HG02840 (cell line): ENCODE results near the gene KLRD1.
"Not testable (repeated sequence)": the region's sequence is repeated elsewhere in the genome, so short reads cannot be mapped to it uniquely, and the experiment has no call there.

ENCODE experiments used
- ATAC-seq: cut with Tn5 transposase; IDR thresholded peaks from one replicate; pipeline ENCODE4 v1.9.1; 2021; ENCODE audit warnings: mild to moderate bottlenecking, moderate library complexity, moderate number of reproducible peaks; ENCODE audit not compliant: unreplicated experiment, low FRiP score

Gene KLRD1

DNA sequence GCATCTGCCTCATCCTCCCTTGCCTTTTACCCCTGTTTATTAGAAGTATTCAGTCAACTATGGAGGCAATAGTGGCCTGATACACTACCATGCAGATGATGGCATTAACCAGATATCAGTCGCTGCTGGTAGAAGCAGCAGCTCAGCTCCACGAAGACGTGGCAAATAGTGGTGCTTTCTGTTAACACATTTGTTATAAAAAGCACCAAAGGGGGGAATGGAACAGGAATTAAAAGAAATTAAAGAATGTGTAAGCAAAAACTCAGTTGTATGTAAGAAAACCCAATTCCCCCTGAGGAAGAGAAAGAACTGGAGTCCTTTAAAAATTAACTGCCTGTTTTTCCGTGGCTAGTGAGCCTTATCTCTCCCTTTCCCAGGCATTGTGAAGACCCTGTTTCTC lies 60.0 kb downstream of the KLRD1 start:
- ATAC-seq, result not testable (repeated sequence)

DNA sequence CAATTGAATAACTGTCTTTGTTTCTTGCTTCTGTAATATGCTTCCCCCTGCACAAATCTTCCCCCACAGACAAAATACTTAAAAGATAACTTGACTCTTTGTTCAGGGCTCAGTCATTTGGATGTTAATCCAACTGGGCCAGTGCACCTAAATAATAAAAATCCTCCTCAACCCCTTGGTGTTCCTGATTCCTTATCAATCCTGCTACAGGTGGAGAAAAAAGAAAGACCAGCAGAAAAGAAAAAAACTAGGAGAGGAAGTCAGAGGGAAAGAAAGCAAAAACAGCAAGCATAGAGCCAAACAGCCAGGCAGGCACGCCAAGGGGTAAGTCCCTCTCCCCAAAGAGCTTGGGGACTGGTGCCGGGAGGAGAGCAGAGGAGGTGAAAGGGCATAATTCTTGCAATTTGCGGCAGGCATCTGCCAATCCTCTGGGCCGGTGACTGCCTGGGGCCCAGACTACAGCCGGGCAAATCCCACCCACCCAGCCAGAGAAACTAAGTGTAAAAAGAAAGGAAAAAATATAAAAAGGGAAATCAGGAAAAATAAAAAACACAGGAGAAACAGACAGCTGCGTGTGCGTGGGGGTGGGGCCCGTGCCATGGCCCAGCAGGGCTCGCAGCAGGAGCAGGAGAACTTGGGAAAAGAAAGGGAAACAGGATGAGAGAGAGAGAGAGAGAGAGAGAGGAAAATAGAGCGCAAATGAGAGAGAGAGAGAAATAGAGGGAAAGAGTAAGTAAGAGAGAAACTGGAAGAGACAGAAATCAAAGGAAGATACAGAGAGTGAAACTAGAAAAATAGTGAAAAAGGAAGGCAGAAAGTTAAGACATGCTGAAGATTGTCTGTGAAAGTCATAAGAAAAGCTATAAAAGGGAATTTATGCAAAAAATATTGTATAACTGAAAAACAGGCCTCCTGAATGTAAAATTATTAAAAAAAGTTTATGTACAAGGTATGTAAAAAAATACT lies 60.8 kb downstream of the KLRD1 start:
- ATAC-seq, result no peak

GRCh38 chr12:10369557-10370415 lies 62.1 kb downstream of the KLRD1 start:
- ATAC-seq, result no peak

DNA sequence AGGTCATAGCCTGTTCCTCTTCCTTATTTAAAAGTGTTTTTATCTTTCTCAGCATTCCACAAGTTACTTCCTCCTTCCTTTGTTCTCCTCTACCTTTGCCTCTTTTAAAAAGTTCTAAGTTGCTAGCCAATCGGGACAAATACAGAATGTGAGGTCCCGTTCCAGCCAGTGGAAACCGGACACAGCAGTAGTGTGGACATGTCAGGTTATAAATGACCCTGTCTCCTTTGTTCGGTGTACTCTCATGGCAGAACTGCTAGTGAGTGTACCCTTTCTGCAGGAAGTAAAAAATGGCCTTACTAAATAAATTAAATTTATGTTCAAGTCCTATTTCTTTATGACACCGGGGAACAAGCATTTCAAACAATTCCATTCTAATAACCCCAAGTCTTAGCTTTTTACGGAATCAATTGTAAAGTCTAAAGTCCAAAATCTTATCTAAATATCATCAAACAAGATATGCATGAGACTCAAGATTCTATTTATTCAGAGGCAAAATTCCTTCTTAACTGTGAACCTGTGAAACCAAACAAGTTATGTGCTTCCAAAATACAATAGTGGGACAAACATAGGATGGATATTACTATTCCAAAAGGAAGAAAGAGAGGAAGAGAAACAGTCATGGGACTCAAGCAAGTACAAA lies 64.3 kb downstream of the KLRD1 start:
- not testable (repeated sequence) for ATAC-seq

DNA sequence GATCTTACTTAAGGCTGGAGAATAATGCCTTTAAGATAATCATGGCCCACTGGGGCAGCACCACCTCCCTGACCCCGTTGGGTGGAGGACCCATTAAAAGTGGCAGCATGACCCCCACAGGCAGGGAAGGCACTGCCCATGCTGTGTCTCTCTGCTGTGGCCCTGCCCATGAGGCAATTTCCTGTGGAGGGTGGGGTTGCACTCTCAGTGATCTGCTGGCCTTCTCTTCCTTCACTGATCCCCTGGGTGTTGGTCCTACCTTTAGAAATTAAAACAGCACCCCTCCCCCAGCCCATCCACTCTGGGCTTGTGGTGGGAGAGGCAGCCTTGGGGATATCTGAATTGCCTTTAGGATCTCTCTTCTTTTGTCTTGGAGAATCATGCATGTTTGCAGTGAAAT lies 64.9 kb downstream of the KLRD1 start:
- ATAC-seq, result no peak

GRCh38 chr12:10374624-10375018 lies 67.0 kb downstream of the KLRD1 start:
- no peak for ATAC-seq

- ATAC-seq, result not testable (repeated sequence)
Observed at GRCh38 chr12:10378737-10379136, 71.1 kb downstream of the KLRD1 start.
